Lung microvascular endothelial cell (primary cell): ENCODE results near the gene ATP11A. TPM values are rescaled to one million over a fixed set of nuclear protein-coding genes. Genes with fewer than 3 reads are reported as not detected.

ENCODE experiments used
- DNase-seq, 2 donors: peaks; one replicate each; pipeline versions ENCODE4 v3.0.0 to v3.0.0-alpha.2; 2010; ENCODE audit warnings: low read depth in 2 of 2
- total RNA-seq: library from RNA; depleted of rRNA; stranded (reverse); fragments of >200 nt; gene quantifications from 2 replicates; pipeline ENCODE4 v1.2.1, GENCODE V29; 2014

The ATP11A gene
- total RNA-seq, 1 donor from 2014 or later: 18.8 TPM

GRCh38 chr13:112926003-112926402 is 236.2 kb downstream of the ATP11A start:
- no peak for DNase-seq

- DNase-seq: no peak
Measured at GRCh38 chr13:112926993-112927392, 237.2 kb downstream of the ATP11A start.

- DNase-seq: no peak
Measured at GRCh38 chr13:112928020-112928971, 238.5 kb downstream of the ATP11A start.

GRCh38 chr13:112928972-112929782 is 239.3 kb downstream of the ATP11A start:
- DNase-seq: peak; percentile 41 to 90

GRCh38 chr13:112929783-112930055 is 239.9 kb downstream of the ATP11A start:
- DNase-seq: peak in 1 of 2 donors; percentile 63

- DNase-seq: no peak
Measured at GRCh38 chr13:112930192-112930591, 240.4 kb downstream of the ATP11A start.

- DNase-seq: peak; percentile 36 to 48
Measured at GRCh38 chr13:112931028-112931934, 241.4 kb downstream of the ATP11A start.

GRCh38 chr13:112932971-112933370 is 243.1 kb downstream of the ATP11A start:
- DNase-seq: no peak

GRCh38 chr13:112933649-112934048 is 243.8 kb downstream of the ATP11A start:
- no peak for DNase-seq

GRCh38 chr13:112934078-112934477 is 244.2 kb downstream of the ATP11A start:
- no peak for DNase-seq

Other genes with a start within 250 kb of the ATP11A start
- 14.2 and 14.9 TPM in 2 replicates for gene TUBGCP3, start 101.9 kb upstream of the ATP11A start, total RNA-seq